PC-9 (cell line): ENCODE results near the gene ITGA8. TPM values are rescaled to one million over a fixed set of nuclear protein-coding genes. Genes with fewer than 3 reads are reported as not detected.

ENCODE experiments used
- BruUV-seq: library from RNA; stranded (reverse); fragments of 400-500 nt; replicated peaks from 2 replicates; lab custom pipeline; 2021; lab: Mats Ljungman, UMichigan
- CTCF ChIA-PET: fragments of 300-600 bp; sonication (Branson Sonifier 250); formaldehyde crosslinking; loops from one replicate; lab custom pipeline; 2022; ENCODE audit warnings: antibody characterized with exemption; lab: Charles Lee
- POLR2A ChIA-PET: fragments of 300-600 bp; sonication (Branson Sonifier 250); formaldehyde crosslinking; loops from one replicate; lab custom pipeline; 2022; ENCODE audit warnings: antibody characterized with exemption; ENCODE audit not compliant: unreplicated experiment; lab: Charles Lee
- DNase-seq, 2 experiments: peaks; one replicate each; pipeline versions ENCODE4 v3.0.0 to v3.0.0-alpha.2; 2015 to 2022; ENCODE audit warnings: mixed read lengths in 1 of 2
- H2AFZ ChIP-seq: fragments of 200-600 bp; sonication (generic); 2 replicates; pipeline ENCODE4 v1.8.1; 2017; ENCODE audit warnings: antibody characterized with exemption
- H3F3A ChIP-seq: fragments of 200-600 bp; sonication (generic); 2 replicates; pipeline ENCODE4 v1.8.1; 2017; ENCODE audit warnings: antibody characterized with exemption, mild to moderate bottlenecking, low read depth; ENCODE audit not compliant: insufficient read depth
- H3K27ac ChIP-seq: fragments of 200-600 bp; sonication (generic); 2 replicates; pipeline ENCODE4 v1.6.1; 2016; ENCODE audit warnings: mixed run types
- H3K27me3 ChIP-seq: fragments of 200-600 bp; sonication (generic); 2 replicates; pipeline ENCODE4 v1.6.1; 2016; ENCODE audit warnings: low read depth, mixed run types; ENCODE audit not compliant: insufficient read depth
- H3K36me3 ChIP-seq: fragments of 200-600 bp; sonication (generic); 2 replicates; pipeline ENCODE4 v1.6.1; 2016; ENCODE audit warnings: low read depth, mixed run types
- H3K4me1 ChIP-seq: fragments of 200-600 bp; sonication (generic); replicated peaks from 2 replicates; pipeline ENCODE4 v1.6.1; 2016; ENCODE audit warnings: mixed run types; ENCODE audit not compliant: insufficient read depth
- H3K4me2 ChIP-seq: fragments of 200-600 bp; sonication (generic); 2 replicates; pipeline ENCODE4 v1.6.1; 2017; ENCODE audit warnings: mixed run types
- H3K4me3 ChIP-seq: fragments of 200-600 bp; sonication (generic); 2 replicates; pipeline ENCODE4 v1.6.1; 2016; ENCODE audit warnings: mixed run types
- H3K79me2 ChIP-seq: fragments of 200-600 bp; sonication (generic); 2 replicates; pipeline ENCODE4 v1.6.1; 2017; ENCODE audit warnings: low read depth, mixed run types
- H3K9me2 ChIP-seq: fragments of 200-600 bp; sonication (generic); 2 replicates; pipeline ENCODE4 v1.8.1; 2017; ENCODE audit warnings: mild to moderate bottlenecking; ENCODE audit not compliant: insufficient read depth
- H3K9me3 ChIP-seq: fragments of 200-600 bp; sonication (generic); 2 replicates; pipeline ENCODE4 v1.8.1; 2016; ENCODE audit warnings: low read depth; ENCODE audit not compliant: insufficient read depth
- H4K20me1 ChIP-seq: fragments of 200-600 bp; sonication (generic); 2 replicates; pipeline ENCODE4 v1.8.1; 2017; ENCODE audit not compliant: insufficient read depth
- CTCF ChIP-seq: fragments of 200-600 bp; sonication (generic); conservative IDR thresholded peaks from 2 replicates; pipeline ENCODE4 v1.6.1; 2017; ENCODE audit warnings: mixed run types, antibody characterized with exemption, mild to moderate bottlenecking, moderate library complexity
- EZH2 ChIP-seq: fragments of 200-600 bp; sonication (generic); IDR thresholded peaks from 2 replicates; pipeline ENCODE4 v1.8.0; 2017; ENCODE audit warnings: antibody characterized with exemption, low read depth
- intact Hi-C: fragments of 100-400 bp; cut with micrococcal nuclease; formaldehyde crosslinking; loops from one replicate; pipeline ENCODE4 v1.10.0; 2022; ENCODE audit not compliant: unreplicated experiment
- total RNA-seq: library from RNA; stranded (reverse); gene quantifications from 2 replicates; pipeline ENCODE4 v1.2.3, GENCODE V29; 2021

ITGA8 gene
- total RNA-seq, 1 experiment from 2014 or later, result not detected

- no peaks in the 10 kb centered on the region for H3K9me2 ChIP-seq
- no peak overlapping the region for H3K4me3 ChIP-seq
- no TSS peak for BruUV-seq
- H3K79me2 ChIP-seq, result no peaks in the 10 kb centered on the region
- no peaks in the 10 kb centered on the region for H3K4me1 ChIP-seq
- H3K9me3 ChIP-seq, result no peaks in the 10 kb centered on the region
- intact Hi-C loops, result loop anchor here (10.0 kb wide), 1 partner anchor 286 kb away; no protein-coding TSS in a partner anchor
- TF ChIP-seq CTCF, result no peak
- no peak for TF ChIP-seq EZH2
- H3K27ac ChIP-seq, result no peak overlapping the region
- ChIA-PET POLR2A (no interaction called here), CTCF (no interaction called here)
- no peak for DNase-seq
- no peaks in the 10 kb centered on the region for H3F3A ChIP-seq
- no peak overlapping the region for H3K4me2 ChIP-seq
- H4K20me1 ChIP-seq, result no peaks in the 10 kb centered on the region
- H2AFZ ChIP-seq, result no peak overlapping the region
- peaks cover 38% of the 10 kb centered on the region for H3K27me3 ChIP-seq
- H3K36me3 ChIP-seq, result no peaks in the 10 kb centered on the region
Measured at GRCh38 chr10:15720635-15721287, 1.0 kb upstream of the ITGA8 start.

- no peak overlapping the region for H3K27ac ChIP-seq
Measured at GRCh38 chr10:15719049-15719898, 448 bp downstream of the ITGA8 start.

More at GRCh38 chr10:15719049-15719898, 448 bp downstream of the ITGA8 start:
- no peak for DNase-seq
- no peaks in the 10 kb centered on the region for H3K4me1 ChIP-seq
- no peaks in the 10 kb centered on the region for H3F3A ChIP-seq
- no peak for TF ChIP-seq CTCF
- TF ChIP-seq EZH2, result no peak
- no peaks in the 10 kb centered on the region for H3K9me2 ChIP-seq
- H3K4me2 ChIP-seq, result no peak overlapping the region
- H3K79me2 ChIP-seq, result no peaks in the 10 kb centered on the region
- H3K36me3 ChIP-seq, result no peaks in the 10 kb centered on the region
- H3K9me3 ChIP-seq, result no peaks in the 10 kb centered on the region
- no peaks in the 10 kb centered on the region for H4K20me1 ChIP-seq
- CTCF ChIA-PET, result interaction anchor here (0.7 kb wide), 1 partner anchor 906 kb away, joined by 6 read pairs; no protein-coding TSS in a partner anchor
- no peak overlapping the region for H2AFZ ChIP-seq
- POLR2A ChIA-PET, result no interaction called here
- intact Hi-C loops, result no loop called here
- peaks cover 34% of the 10 kb centered on the region for H3K27me3 ChIP-seq
- no TSS peak for BruUV-seq
- H3K4me3 ChIP-seq, result no peak overlapping the region
